GM10248 (cell line): Measurements from ENCODE around the gene BTBD17.

ENCODE experiments used
- CTCF ChIA-PET: fragments of 300-600 bp; sonication (Branson Sonifier 250); formaldehyde crosslinking; extraction: SDS; loops from one replicate; lab custom pipeline; 2021; ENCODE audit warnings: antibody characterized with exemption; lab: Yijun Ruan, JAX
- POLR2A ChIA-PET: fragments of 350-650 bp; sonication (Branson Sonifier 250); formaldehyde crosslinking; extraction: SDS; loops from one replicate; lab custom pipeline; 2020; ENCODE audit warnings: antibody characterized with exemption; lab: Yijun Ruan, JAX
- DNase-seq: peaks from one replicate; pipeline ENCODE4 v3.0.0; 2012; ENCODE audit errors: extremely low spot score
- CTCF ChIP-seq: IDR thresholded peaks from 2 replicates; pipeline ENCODE4 v1.5.1; 2012; ENCODE audit warnings: mild to moderate bottlenecking, low read depth; ENCODE audit errors: extremely low read depth, missing control alignments, control extremely low read depth

BTBD17 gene

GRCh38 chr17:74336307-74336706, 25.4 kb downstream of the BTBD17 start:
- no peak for TF ChIP-seq CTCF
- ChIA-PET CTCF (interaction anchor here (0.9 to 4.1 kb wide), 3 partner anchors 28 to 255 kb away, joined by 3 to 18 read pairs (median 3); partner anchors contain the start of genes CD300LD and GPR142), POLR2A (no interaction called here)
- no peak for DNase-seq

- TF ChIP-seq CTCF: no peak
- POLR2A ChIA-PET: no interaction called here
- CTCF ChIA-PET: interaction anchor here (0.9 to 4.1 kb wide), 4 partner anchors 22 to 256 kb away, joined by 3 to 18 read pairs (median 3); partner anchors contain the start of genes CD300LD and GPR142
- no peak for DNase-seq
Observed at GRCh38 chr17:74335529-74336062, 26.1 kb downstream of the BTBD17 start.

GRCh38 chr17:74334393-74335039, 27.2 kb downstream of the BTBD17 start:
- ChIA-PET POLR2A (no interaction called here), CTCF (interaction anchor here (1.0 to 4.1 kb wide), 3 partner anchors 23 to 34 kb away, joined by 3 to 18 read pairs (median 3); partner anchors contain the start of gene GPR142)
- no peak for DNase-seq
- TF ChIP-seq CTCF: no peak

- no peak for DNase-seq
- CTCF ChIA-PET: interaction anchor here (1.3 to 4.1 kb wide), 4 partner anchors 29 to 47 kb away, joined by 3 to 18 read pairs (median 8); partner anchors contain the start of genes BTBD17 and GPR142
- TF ChIP-seq CTCF: no peak
- POLR2A ChIA-PET: no interaction called here
Observed at GRCh38 chr17:74332763-74333283, 28.8 kb downstream of the BTBD17 start.

GRCh38 chr17:74332017-74332650, 29.5 kb downstream of the BTBD17 start:
- no peak for DNase-seq
- no peak for TF ChIP-seq CTCF
- ChIA-PET POLR2A (no interaction called here), CTCF (interaction anchor here (1.3 to 4.1 kb wide), 5 partner anchors 29 to 47 kb away, joined by 3 to 18 read pairs (median 7); partner anchors contain the start of genes BTBD17 and GPR142)

GRCh38 chr17:74330446-74330845, 31.2 kb downstream of the BTBD17 start:
- CTCF ChIA-PET: interaction anchor here (0.7 to 1.6 kb wide), 2 partner anchors 21 to 37 kb away, joined by 3 to 4 read pairs; partner anchors contain the start of gene GPR142
- DNase-seq: no peak
- POLR2A ChIA-PET: no interaction called here
- no peak for TF ChIP-seq CTCF
